Cerebellar cortex (tissue), 1 donor: ENCODE data around the gene FABP2.
A peak's percentile ranks its signal among the peaks of the same experiment; 100 is the strongest.
"Not testable (repeated sequence)": the region's sequence is repeated elsewhere in the genome, so short reads cannot be mapped to it uniquely, and the experiment has no call there.

Source experiments
- DNase-seq: peaks from one replicate; pipeline ENCODE4 v3.0.0-alpha.2; 2015; ENCODE audit warnings: low spot score

Gene FABP2

DNA sequence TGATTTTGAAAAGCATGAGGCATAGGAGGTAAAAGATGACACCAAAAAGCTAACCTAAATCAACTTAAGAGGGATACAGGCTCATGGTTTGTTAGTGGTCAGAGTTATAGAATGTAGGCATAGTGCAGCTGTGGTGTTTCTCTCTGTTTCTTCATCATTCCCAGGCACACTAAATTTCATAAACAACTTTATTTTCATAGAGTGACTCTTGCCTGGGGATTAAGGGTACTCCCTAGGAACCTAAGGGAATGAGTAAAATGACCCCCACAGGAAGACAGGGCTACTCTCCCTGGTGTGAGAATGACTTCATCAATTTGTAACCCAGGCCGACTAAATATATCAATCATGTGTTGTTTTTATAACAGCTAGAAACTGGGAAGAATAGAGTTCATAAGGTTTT lies 11.1 kb downstream of the FABP2 start:
- DNase-seq = no peak

DNA sequence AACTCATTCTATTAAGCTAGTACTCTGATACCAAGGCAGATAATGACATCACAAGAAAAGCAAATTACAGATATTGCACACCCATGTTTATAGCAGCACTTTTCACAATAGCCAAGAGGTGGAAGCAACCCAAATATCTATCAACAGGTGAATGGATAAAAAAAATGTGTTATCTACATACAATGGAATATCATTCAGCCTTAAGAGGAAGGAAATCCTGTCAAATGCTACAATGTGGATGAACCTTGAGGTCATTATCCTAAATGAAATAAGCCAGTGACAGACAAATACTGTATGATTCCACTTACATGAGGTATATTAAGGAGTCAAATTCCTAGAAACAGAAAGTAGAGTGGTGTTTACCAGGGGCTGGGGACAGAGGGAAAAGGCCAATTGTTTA lies 14.3 kb downstream of the FABP2 start:
- DNase-seq = no peak

DNA sequence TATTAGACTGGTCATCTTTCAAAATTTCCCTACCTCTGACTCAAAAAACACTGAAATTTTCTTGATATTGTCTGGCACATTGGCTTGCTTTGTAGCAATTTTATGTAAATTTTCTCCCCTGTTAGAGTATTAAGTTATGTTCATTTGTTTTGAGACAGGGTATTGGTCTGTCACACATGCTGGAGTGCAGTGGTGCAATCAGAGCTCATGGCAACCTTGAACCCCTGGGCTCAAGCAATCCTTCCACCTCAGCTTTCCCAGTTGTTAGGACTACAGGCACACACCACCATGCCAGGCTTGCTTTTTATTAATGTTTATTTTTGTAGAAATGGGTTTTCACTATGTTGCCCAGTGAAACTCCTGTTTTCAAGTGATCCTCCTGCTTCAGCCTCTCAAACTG lies 17.5 kb downstream of the FABP2 start:
- no peak for DNase-seq

DNA sequence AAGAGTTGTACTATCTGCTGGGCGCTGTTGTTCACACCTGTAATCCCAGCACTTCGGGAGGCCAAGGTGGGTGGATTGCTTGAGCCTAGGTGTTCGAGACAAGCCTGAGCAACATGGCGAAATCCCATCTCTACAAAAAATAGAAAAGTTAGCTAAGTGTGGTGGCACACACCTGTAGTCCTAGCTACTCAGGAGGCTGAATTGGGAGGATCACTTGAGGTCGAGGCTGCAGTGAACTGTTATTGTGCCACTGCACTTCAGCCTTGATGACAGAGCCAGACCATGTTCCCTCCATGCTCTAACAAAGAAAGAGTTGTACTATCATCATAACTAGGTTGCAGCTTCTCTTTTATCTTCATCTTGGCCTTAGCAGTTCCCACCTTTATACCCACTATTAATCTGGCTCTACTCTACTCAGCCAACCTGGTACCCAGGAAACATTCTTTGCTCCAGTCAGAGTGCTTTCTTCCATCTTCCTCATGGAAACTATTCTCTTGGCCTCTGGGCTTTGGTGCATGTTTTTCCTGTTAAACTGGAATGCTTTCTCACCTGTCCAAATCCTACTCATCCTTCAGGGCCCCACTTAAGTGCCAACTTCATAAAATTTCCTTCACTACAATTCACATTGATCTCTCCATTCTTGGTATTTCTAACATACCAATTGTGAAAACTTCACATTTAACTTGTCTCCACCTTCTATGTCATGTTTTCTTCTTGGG lies 18.2 kb downstream of the FABP2 start:
- no peak for DNase-seq

DNA sequence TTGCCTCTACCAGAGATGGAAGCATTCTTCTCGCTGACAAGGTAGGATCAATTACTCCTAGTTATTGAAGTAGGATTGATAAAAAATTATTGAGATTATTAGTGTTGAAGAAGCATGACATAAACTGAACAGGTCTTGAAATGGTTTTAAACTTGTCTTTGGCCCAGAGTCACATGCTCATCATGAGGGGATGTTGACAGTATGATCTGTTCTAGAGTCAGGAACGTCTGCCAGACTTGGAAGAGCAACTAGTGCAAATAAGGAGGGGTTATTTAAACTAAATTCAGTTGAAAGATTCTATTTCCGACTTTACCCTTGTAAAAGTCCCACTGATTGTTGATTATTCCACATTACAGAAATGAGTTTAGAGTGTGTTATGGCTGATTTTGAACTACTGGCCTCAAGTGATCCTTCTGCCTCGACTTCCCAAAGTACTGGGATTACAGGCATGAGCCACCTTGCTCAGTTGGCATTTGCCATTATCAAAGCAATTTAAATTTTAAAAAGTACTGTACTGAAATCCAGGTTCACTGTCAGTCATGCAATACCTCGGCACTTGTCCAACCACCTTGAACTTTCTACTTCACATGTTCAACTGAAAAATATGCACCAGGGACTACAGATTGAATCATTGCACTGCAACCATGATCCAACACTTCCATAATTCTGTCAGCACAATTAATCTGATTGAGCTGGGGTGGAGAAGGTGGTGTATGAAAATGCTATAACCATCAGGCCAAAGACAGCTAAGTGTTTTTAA lies 19.7 kb downstream of the FABP2 start:
- DNase-seq = no peak

DNA sequence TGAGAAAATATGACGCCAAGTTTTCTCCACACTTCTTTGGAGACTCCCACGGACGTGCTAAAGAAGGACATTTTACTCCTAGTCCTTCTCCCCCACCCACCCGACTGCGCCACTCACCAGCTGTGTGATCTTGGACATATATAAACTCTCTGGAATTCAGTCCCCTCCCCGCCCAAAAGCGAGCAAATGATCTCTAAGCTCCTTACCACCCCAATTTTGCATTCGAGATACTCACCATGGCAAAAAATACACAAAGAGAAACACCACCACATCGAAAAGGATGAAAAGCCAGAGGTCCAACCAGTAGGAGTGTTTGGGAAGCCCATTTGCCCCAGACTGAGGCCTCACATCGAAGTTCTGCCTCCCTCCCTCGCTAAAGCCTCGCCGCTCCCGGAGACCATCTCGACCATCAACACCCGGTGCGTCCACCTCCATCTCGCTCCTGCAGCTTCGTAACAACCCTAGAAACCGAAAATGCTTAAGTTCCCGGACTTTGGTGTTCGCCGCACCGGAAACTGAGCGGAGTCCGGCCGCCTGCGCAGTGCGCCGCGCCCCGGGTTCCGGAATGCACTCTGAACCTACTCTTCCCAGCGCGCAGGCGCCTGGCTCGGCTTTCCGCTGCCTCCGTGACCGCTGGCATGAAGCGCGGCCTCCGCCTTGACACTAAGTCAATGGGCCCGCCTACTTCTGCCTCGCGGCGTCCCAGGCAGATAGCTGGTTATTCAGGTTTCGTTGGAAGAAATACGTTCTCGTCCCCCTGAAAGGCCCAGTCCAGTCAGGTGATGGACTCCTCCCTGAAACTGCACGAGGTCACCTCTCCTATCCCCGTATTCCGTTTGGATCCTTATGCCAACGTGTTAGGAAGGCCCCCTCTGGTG lies 21.6 kb downstream of the FABP2 start:
- DNase-seq = peak; percentile 84

DNA sequence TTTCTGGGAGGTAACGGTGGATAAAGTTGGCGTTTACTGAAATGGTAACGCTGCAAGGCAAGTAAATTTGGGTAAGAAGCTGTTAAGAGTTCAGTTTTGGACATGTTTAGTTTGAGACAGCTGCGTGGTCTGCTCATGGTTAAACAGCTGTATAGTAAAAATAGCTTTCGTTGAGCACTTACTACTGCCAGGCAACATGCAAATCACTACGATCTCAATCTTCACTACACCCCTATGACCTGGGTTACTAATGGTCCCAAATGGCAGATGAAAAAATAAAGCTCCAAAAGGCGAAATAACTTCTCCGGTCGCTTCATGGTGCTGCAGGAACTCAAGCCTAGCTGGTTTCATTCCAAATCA lies 22.2 kb downstream of the FABP2 start:
- DNase-seq = no peak

DNA sequence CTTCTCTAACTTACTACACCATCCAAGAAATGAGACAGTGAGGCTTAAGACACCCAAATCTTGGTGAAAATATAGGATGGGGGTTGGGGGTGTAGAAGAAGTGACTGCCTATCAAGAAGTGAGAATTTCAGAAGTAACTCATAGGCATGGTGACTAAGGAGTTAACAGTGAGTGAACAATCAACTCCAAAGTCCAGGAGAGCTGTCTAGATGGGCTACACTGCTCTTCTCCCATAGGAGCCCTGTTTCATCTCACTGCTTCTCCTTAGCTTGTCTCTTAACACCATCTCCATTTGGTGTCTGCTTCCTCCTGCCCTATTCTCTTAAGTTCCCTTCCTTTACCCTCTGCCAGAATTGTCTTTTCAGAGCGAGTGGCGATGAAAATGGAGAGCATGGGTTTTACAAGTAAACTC lies 22.7 kb downstream of the FABP2 start:
- peak; percentile 13 for DNase-seq

DNA sequence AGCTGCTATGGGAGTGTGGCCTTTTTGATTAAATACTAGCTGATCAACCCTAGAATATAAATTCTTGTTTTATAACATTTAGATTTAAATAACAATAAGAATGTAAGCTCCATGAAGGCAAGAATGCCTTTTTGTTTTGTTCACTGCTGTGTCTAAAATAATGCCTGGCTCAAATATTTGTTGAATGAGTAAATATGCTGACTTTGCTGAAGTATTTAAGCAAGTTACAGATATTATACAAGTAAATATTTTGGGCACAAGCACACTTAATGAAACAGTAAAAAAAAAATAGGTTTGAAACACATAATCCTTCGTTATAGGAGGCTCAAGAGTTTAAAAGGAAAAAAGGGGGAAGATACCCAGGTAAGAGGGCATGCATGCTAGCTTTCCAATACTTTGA lies 24.1 kb downstream of the FABP2 start:
- no peak for DNase-seq

DNA sequence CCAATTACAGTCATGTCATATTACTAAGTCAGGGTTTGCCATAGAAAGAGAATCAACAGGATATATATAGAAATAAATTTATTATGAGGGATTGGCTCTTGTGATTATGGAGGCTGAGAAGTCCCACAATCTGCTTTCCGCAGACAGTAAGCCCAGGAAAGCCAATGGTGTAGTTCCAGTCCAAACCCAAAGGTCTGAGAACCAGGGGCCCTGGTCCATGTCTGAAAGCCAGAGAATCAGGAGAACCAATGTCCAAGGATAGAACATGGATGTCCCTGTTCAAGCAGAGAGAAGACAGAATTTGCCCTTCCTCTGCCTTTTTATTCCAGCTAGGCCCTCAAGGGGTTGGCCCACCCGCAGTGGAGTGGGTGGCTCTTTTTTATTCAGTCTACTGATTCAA lies 25.6 kb downstream of the FABP2 start:
- no peak for DNase-seq

DNA sequence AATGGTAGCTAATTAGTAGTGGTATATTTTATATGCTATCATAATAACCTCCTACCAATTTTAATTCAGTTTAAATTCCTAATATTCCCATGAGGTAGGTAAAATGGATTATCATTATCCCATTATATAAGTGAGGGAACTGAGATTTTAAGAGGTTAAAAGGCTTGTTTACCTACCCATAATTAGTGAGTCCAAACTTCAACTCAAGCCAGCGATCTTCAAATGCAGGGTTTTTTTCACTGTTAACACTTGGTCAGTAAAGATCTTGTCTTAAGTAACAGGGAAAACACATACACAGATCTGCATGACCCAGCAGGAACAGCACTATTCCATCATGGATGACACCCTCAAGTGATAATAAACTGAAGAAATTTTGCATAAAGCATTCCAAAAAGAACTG lies 31.3 kb downstream of the FABP2 start:
- no peak for DNase-seq

DNA sequence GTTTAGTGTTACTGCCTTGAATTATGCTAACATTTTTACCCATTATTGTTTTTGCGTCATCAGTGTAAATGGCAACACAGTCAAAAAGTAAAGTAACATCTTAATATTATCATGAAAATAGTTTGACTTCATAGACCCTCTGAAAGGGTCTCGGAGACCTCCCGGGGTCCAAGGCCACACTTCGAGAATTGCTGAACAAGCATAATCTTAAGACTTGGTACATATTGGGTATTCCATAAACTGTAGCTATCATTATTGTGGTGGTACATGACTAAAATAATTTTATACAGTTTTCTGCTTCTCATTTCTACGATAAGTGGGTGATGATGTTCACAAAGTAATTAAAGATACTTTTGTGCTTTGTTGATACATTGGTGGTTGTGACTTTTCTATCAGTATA lies 32.6 kb downstream of the FABP2 start:
- DNase-seq = no peak

DNA sequence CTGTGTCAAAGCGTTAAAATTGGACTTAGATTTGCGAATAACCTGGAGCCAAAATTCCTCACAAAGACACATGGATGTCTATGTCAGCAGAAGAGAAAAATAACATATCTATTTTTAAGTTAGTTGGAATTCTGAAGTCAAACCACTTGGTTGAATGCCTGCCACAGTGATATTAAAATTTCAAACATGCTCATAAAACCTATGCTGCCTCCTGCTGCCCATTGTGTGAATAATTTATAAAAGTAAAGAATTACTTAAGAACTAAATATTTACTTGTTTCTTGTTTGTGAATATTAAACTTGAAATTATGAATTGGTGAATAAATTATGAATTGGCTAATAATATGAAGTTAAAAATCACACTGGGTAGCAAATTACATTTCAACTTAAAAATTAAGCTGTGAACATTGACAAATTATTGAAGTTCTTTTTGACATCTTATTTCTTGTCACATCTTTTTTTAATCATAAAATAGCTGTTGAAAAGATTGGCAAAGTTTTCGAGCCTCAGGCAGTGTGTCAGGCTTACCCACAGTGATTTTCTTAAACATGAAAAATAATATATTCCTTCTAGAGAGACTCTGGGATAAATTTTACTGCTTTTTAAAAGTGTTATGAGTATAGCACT lies 35.4 kb downstream of the FABP2 start:
- peak; percentile 30 for DNase-seq

DNA sequence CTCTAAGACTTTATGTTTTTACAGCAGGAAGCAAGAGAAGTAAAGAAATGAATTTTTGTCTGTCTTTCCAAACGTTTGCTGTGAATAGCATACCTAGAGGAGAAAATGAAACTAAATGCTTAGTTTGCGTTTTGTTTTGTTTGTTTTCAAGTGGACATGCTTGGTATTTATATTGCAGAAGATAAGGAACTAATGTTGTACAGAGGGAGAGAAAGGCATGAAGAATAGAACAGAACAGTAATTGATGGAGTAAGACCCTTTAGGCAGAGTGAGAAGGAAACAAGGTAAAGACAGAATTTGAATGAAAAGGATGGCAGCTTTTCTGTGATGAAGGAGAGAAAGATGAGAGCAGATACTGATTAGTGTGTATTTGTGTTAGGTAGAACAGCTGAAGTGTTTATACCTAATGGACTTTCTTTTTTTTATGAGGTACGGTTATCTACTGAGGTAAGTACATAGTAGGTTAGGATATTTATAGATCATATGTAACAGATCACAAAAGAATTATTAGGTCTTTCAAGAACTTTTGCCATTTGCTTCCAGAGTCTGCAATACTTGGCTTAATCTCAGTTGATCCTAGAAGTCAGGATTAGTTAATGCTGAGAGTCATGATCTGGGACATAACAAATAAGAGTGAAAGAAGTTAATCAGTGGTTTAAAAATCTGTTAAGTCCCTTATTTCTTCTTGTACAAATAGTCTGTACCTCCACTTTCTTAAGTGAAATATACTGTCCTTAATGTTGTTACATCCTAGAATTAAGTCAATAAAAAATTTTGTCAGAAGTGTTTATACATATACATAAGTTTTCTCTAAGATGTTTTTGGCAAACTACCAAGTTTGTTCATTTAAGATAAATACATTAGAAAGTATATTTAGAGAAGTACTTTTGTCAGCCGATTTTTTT lies 36.8 kb downstream of the FABP2 start:
- DNase-seq = no peak

DNA sequence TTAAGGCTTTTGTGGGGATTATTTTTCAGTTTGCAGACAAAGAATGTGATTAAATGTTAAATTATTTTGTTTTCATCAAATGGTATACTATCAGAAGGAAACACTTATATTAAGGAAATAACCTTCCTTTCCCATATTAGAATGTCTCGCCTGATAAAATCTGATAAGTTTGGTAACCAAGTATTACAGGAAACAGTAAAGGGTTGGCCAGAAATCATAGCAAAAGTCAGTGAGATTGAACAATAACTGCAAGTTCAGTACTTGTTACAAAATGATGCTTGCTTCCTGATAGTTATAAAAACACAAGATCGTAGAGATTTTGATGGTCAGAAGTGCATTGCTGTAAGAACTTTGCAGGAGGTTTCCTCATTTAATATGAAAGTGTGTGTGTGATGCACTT lies 40.5 kb downstream of the FABP2 start:
- no peak for DNase-seq

DNA sequence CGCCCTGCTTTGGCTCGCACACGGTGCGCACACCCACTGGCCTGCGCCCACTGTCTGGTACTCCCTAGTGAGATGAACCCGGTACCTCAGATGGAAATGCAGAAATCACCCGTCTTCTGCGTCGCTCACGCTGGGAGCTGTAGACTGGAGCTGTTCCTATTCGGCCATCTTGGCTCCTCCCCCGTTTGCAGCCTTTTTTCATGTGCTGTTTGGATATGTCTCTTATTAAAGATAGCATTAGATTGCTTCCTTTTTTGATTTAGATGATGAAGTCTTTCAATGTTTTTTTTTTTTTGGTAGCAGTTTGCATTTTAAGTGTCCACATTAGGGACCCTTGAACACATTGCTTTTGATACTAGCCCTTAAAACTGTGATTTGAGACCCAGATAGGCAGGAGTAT lies 42.0 kb downstream of the FABP2 start:
- not testable (repeated sequence) for DNase-seq

DNA sequence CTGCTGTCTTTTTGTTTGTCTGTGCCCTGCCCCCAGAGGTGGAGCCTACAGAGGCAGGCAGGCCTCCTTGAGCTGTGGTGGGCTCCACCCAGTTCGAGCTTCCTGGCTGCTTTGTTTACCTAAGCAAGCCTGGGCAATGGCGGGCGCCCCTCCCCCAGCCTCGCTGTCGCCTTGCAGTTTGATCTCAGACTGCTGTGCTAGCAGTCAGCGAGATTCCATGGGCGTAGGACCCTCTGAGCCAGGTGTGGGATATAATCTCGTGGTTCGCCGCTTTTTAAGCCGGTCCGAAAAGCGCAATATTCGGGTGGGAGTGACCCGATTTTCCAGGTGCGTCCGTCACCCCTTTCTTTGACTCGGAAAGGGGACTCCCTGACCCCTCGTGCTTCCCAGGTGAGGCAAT lies 42.4 kb downstream of the FABP2 start:
- DNase-seq = not testable (repeated sequence)

DNA sequence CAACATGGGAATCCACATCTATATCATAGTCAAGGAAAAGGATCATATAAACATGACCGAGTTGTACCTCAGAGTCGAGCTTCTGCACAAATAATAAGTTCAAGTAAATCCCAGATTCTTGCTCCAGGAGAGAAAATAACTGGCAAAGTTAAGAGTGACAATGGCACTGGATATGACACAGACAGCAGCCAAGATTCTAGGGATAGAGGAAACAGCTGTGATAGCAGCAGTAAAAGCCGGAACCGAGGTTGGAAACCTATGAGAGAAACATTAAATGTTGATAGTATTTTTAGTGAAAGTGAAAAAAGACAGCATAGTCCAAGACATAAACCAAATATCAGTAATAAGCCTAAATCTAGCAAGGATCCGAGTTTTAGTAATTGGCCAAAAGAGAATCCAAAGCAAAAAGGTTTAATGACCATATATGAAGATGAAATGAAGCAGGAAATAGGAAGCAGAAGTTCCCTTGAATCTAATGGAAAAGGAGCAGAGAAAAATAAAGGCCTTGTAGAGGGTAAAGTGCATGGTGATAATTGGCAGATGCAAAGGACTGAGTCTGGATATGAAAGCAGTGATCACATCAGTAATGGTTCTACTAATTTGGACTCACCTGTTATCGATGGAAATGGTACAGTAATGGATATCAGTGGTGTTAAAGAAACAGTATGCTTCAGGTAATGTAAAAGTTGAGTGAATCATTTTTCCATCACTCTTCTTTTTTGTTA lies 50.4 kb downstream of the FABP2 start:
- DNase-seq = no peak

DNA sequence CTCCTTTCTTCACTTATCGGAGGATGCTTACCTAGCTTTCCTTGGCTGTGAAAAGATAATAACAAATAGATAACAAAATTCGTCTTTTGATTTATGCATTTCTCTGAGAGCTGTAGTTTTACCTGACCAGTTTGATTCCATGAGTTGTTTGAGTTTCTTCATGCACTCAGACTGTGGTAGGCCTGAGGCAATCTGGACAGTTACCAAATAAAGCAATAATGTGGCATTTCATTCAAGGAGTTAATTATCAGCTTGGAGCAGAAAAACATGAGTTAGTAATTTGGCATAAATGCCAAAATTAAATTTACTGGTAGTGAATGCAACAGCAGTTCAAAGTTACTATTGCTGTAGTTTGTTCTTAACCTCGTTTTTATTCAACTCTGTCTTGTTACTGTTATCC lies 53.5 kb downstream of the FABP2 start:
- no peak for DNase-seq
